KOPT-K1 (cell line): ENCODE results near the gene SLC25A21.
"Not testable (repeated sequence)": the region's sequence is repeated elsewhere in the genome, so short reads cannot be mapped to it uniquely, and the experiment has no call there.

Experiments
- H3K27ac ChIP-seq: fragments of 200-600 bp; sonication (generic); 2 replicates; pipeline ENCODE4 v1.5.1; 2016; ENCODE audit warnings: antibody characterized with exemption, mild to moderate bottlenecking, low read depth, low read length; ENCODE audit not compliant: poor library complexity, severe bottlenecking
- H3K36me3 ChIP-seq: fragments of 200-600 bp; sonication (generic); 2 replicates; pipeline ENCODE4 v1.5.1; 2017; ENCODE audit warnings: antibody characterized with exemption, mild to moderate bottlenecking, low read length, moderate library complexity; ENCODE audit not compliant: insufficient read depth
- H3K9me3 ChIP-seq: fragments of 200-600 bp; sonication (generic); 2 replicates; pipeline ENCODE4 v1.5.1; 2017; ENCODE audit warnings: antibody characterized with exemption, low read length, mild to moderate bottlenecking; ENCODE audit not compliant: insufficient read depth, poor library complexity, severe bottlenecking

SLC25A21 gene

DNA sequence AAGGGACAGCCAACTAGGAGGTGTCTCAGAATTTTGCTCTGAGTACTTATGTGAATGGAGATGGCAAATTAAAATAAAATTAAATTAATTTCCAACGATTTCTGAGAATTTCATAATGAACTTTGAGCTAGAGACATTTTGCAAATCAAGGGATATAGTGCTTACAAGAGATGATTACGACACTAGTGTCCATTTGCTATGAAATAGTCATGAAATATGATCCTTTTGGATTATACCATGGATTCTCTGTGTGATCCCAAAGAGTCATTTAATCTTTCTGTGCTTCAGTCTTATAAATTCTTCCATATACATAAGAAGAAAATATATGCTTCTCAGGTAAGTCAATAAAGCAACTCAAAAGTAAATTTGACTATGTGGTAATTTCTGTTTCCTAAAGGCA, 240.6 kb downstream of the SLC25A21 start:
- no peaks in the 10 kb centered on the region for H3K36me3 ChIP-seq
- H3K27ac ChIP-seq = no peak overlapping the region
- no peaks in the 10 kb centered on the region for H3K9me3 ChIP-seq

- H3K36me3 ChIP-seq = no peaks in the 10 kb centered on the region
- H3K9me3 ChIP-seq = no peaks in the 10 kb centered on the region
- no peak overlapping the region for H3K27ac ChIP-seq
These were observed 244.0 kb downstream of the SLC25A21 start for GRCh38 chr14:36928432-36928831.

- Histone ChIP-seq H3K9me3 (no peaks in the 10 kb centered on the region), H3K27ac (no peak overlapping the region), H3K36me3 (no peaks in the 10 kb centered on the region)
These were observed 247.3 kb downstream of the SLC25A21 start for GRCh38 chr14:36925094-36925493.

GRCh38 chr14:36916668-36917067, 255.7 kb downstream of the SLC25A21 start:
- no peak overlapping the region for H3K27ac ChIP-seq
- H3K36me3 ChIP-seq = no peaks in the 10 kb centered on the region
- H3K9me3 ChIP-seq = no peaks in the 10 kb centered on the region

- H3K9me3 ChIP-seq = no peaks in the 10 kb centered on the region
These were observed 257.3 kb downstream of the SLC25A21 start for GRCh38 chr14:36915081-36915480.

DNA sequence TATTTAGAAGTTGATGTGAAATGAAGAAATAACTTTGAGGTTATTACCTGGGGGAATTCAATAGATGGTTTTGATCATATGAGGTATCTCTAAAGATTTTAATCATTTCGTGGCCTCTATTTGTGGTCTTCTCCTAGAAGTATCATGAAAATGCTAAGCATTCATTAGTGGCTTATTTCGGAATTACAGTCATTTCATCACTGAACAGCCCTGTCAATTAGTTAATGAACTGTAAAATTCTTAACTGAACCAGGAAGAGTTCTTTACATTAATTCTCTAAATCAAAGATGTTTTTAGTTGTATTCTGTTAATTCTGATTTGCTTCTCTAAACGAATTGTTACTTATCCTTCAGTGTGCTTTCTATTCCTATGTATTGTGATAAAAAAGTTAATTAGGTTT, 261.8 kb downstream of the SLC25A21 start:
- Histone ChIP-seq H3K9me3 (no peaks in the 10 kb centered on the region), H3K36me3 (no peaks in the 10 kb centered on the region), H3K27ac (no peak overlapping the region)

More at GRCh38 chr14:36915081-36915480, 257.3 kb downstream of the SLC25A21 start:
- Histone ChIP-seq H3K27ac (no peak overlapping the region), H3K36me3 (no peaks in the 10 kb centered on the region)

DNA sequence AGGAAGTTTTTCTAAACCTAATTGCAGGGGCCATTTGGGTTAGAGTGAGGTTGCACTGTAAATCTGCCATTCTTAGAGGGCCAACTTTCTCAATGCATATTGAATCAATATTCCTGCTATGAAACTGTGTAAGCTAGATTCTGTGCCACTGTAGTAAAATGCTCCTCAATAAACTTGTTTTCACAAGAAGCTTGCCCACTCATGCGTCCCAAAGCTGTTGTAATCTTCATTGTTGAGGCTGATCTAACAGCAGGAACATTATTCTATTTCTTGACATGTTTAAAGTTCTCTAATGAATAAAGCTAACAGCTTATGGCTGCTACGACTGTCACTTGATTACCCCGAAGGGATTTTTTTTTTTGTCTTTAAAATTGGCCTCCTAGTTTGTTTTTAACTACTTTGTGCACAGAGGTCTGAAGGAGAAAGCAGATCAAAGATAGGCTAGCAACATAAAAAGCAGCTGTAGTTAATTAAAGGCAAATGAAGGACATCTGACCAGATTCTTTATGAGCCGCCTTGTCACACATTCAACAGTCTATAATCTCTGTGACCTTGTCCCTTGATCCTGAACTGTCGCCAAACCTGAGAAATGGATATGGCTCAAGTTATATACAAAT, 267.0 kb downstream of the SLC25A21 start:
- H3K36me3 ChIP-seq = no peaks in the 10 kb centered on the region
- no peak overlapping the region for H3K27ac ChIP-seq
- H3K9me3 ChIP-seq = no peaks in the 10 kb centered on the region

DNA sequence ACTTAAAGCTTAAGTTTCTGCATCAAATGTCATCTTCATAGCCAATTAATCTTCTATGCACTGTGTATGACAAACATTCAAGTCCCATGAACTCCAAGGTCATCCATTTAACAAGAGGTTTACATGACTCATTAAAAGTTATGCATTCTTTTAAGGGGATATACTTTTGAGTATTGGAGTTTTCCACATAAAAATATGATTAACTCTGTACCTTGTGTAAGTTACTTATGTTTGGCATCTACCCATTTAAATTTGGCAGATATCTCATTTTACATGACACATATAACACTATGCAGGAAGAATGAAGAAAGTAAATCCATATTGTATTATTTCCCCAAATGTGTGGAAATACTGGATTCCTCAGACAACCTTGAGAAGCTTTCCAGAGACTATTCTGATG, 270.5 kb downstream of the SLC25A21 start:
- H3K27ac ChIP-seq = no peak overlapping the region
- no peaks in the 10 kb centered on the region for H3K36me3 ChIP-seq
- H3K9me3 ChIP-seq = no peaks in the 10 kb centered on the region

GRCh38 chr14:36900846-36901245, 271.6 kb downstream of the SLC25A21 start:
- H3K27ac ChIP-seq = no peak overlapping the region
- H3K36me3 ChIP-seq = no peaks in the 10 kb centered on the region
- no peaks in the 10 kb centered on the region for H3K9me3 ChIP-seq

- H3K36me3 ChIP-seq, H3K27ac ChIP-seq, H3K9me3 ChIP-seq: not testable (repeated sequence)
These were observed 276.1 kb downstream of the SLC25A21 start for GRCh38 chr14:36896300-36896699.

DNA sequence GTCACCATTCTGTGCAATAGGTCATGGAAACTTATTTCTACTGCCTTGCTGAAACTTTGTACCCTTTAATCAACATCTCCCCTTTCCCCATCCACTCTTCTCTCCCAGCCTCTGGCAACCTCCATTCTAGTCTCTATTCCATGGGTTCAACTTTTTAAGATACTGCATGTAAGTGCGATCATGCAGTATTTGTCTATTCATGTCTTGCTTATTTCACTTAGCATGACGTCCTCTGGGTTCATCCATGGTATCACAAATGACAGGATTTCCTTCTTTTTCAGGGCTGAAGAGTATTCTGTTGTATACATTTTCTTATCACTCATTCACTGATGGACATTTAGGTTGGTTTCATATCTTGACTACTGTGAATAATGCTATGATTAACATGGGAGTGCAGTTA, 288.4 kb downstream of the SLC25A21 start:
- Histone ChIP-seq H3K36me3 (no peaks in the 10 kb centered on the region), H3K9me3 (no peaks in the 10 kb centered on the region), H3K27ac (no peak overlapping the region)

GRCh38 chr14:36880276-36880675, 292.1 kb downstream of the SLC25A21 start:
- Histone ChIP-seq H3K9me3 (no peaks in the 10 kb centered on the region), H3K27ac (no peak overlapping the region), H3K36me3 (no peaks in the 10 kb centered on the region)

DNA sequence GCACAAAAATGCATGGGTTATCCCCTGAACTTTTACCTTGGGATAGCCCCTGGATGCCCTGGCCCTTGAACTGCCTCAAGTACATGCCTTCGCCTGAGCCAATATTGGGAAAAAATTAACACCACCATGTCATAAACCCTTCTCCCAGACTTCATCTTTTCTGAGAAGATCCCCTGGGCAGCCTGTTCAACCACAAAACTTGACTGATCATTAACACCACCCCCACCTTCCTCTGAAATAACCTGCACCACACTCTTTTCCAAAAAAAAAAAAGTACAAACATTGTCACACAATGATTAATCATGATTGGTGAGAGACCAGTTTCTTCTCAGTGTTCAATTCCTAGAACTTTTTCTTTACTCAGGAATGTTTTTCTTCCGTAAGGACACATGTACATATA, 292.8 kb downstream of the SLC25A21 start:
- Histone ChIP-seq H3K9me3 (no peaks in the 10 kb centered on the region), H3K27ac (no peak overlapping the region), H3K36me3 (no peaks in the 10 kb centered on the region)

DNA sequence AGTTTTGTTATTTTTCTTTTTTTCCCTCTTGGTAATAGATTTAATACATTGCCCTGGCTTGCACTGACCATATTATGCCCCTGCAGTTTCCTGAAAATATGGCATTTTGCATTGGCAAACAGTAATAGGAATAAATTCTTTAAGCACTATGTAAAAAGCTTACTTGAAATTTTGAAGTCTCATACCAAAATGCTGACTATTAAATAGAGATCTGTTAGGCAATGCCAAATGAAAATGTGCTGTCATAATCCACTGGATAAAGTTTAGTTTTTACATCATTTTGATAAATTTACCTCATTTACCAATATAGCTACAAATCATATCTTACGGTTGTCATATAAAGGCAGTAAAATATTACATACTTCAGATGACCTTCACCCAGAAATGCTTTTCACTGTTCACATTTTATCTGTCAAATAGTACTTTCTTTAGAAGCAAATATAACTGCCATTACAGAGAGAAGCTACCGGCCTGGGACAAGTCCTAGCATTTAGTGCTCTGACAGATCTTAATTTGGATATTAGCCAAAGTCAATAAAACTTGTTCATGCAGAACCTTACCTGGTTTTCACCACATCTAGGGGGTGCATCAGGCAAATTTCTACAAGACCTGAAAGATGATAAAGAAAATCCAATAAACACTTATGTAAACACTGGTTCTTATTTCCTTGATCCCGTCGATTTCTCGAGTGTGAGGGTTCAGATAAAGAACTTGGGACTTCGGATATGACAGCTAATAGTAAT, 297.8 kb downstream of the SLC25A21 start:
- Histone ChIP-seq H3K27ac (no peak overlapping the region), H3K36me3 (no peaks in the 10 kb centered on the region), H3K9me3 (no peaks in the 10 kb centered on the region)

DNA sequence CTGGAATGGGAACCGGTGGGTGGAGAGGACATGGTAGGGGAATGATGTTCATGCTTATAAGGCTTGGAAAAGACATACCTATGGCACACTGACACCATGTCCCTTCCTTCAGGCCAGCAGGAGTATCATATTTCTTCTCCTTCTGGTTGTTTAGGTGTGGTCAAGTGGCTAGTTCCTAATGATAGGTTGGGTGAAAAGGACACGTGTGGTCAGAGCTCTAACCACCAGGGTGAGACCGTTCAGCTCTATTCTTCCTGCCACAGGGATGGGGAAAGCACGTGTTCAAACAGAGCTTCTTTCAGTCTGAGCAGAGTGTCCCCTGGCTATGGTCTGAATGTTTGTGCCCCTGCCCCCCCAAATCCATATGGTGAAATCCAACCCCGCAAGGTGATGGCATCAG, 301.6 kb downstream of the SLC25A21 start:
- H3K27ac ChIP-seq = no peak overlapping the region
- no peaks in the 10 kb centered on the region for H3K36me3 ChIP-seq
- no peaks in the 10 kb centered on the region for H3K9me3 ChIP-seq

GRCh38 chr14:36869125-36869524, 303.3 kb downstream of the SLC25A21 start:
- H3K36me3 ChIP-seq = no peaks in the 10 kb centered on the region
- H3K9me3 ChIP-seq = no peaks in the 10 kb centered on the region
- H3K27ac ChIP-seq = no peak overlapping the region
